ENCODE measurements around the gene MOGAT3. TPM values are rescaled to one million over a fixed set of nuclear protein-coding genes. Genes with fewer than 3 reads are reported as not detected.

MOGAT3 gene
- total RNA-seq, 1 donor from 2014 or later, result not detected

DNA sequence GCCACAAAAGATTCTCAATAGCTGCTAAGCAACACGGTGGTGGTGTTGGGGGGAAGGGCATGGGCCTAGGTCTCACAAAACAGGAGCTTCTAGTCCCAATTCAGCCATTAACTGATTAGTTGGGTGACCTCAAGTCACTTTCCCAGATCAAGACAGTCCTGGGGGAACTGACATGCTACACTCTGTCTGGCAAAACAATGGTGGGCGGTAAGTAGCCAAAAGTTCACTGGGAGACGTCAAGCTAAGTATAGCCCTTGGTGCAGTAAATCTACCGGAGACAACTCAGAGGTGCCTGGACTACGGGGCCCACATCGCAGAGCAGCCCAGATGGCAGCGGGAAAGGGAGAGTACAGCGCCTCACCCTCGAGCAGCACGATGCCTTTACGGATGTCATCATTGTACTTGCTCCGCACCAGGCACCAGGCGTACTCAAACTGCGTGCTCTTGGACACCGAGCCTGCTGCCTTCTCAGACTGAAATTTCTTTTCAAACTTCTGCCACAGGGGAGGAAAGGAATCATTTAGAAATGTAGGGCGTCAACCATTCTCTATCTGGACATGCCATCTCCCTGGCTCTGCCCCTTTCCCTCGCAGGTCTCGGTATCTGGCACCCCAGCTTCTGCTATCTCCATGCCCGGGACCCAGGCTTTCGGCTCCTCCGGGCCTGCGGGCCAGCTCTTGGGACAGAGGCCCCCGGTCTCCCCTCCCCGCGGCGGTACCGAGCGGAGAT lies 43.0 kb upstream of the MOGAT3 start:
- Histone ChIP-seq H3K4me1 (peaks cover 77% of the 10 kb centered on the region), H3K9me3 (replicated peaks) (no peaks in the 10 kb centered on the region), H3K27ac (replicated peaks) (peak overlapping the region; percentile 95), H3K4me3 (peak overlapping the region; percentile 79), H3K27me3 (ENCODE audit: low read depth) (no peaks in the 10 kb centered on the region), H3K36me3 (peaks cover 26% of the 10 kb centered on the region)
- no peak for TF ChIP-seq CTCF (IDR thresholded peaks at IDR 0.05; ENCODE audit: borderline replicate concordance)
- no peak for DNase-seq
- intact Hi-C loops (cut with micrococcal nuclease), result no loop called here

- Histone ChIP-seq H3K36me3 (peaks cover 26% of the 10 kb centered on the region), H3K4me3 (no peak overlapping the region), H3K4me1 (peaks cover 96% of the 10 kb centered on the region), H3K27ac (replicated peaks) (peak overlapping the region; percentile 21), H3K9me3 (replicated peaks) (no peaks in the 10 kb centered on the region), H3K27me3 (ENCODE audit: low read depth) (no peaks in the 10 kb centered on the region)
- intact Hi-C loops (cut with micrococcal nuclease), result no loop called here
- TF ChIP-seq CTCF (IDR thresholded peaks at IDR 0.05; ENCODE audit: borderline replicate concordance), result no peak
- no peak for DNase-seq
Observed at GRCh38 chr7:101241443-101242349, 40.9 kb upstream of the MOGAT3 start.

- H3K4me1 ChIP-seq, result peaks cover 90% of the 10 kb centered on the region
- H3K27me3 ChIP-seq (ENCODE audit: low read depth), result no peaks in the 10 kb centered on the region
- peaks cover 26% of the 10 kb centered on the region for H3K36me3 ChIP-seq
- no peak for TF ChIP-seq CTCF (IDR thresholded peaks at IDR 0.05; ENCODE audit: borderline replicate concordance)
- intact Hi-C loops (cut with micrococcal nuclease), result no loop called here
- H3K9me3 ChIP-seq (replicated peaks), result no peaks in the 10 kb centered on the region
- no peak for DNase-seq
- H3K27ac ChIP-seq (replicated peaks), result peak overlapping the region; percentile 87
- no peak overlapping the region for H3K4me3 ChIP-seq
Observed at GRCh38 chr7:101241015-101241363, 40.2 kb upstream of the MOGAT3 start.

DNA sequence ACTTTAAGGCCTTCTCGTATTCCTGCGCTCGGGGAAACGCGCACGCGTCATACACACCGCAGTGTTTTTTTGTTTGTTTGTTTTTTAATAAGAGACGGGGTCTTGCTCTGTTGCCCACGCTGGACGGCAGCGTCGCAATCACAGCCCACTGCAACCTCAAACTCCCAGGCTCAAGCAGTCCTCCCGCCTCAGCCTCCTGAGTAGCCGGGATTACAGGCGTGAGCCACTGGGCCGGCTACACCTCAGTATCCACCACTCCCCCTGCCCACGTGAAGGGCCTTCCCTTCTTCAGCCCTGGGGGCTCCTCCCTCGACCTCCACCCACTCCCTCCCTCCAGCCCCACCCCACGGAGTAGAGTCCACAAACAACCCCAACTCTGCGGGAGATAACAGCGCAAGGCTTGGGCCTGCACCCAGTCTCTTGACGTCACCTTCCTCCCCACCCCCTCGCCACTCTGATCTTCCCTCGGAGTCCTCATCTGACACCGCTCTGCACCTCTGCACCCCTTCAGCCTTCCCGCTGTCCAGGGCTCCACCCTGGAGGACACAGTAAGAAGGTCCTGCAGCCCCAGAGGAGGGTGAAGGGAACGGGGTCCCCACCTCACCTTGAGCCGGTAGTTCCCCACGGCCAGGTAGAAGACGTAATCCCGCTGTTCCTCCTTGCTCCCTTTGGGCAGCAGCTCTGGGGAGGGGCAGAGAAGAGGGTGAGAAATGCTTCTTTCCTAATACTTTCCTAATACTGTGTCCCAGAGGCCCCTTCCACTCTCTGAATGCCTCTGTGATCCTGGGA lies 39.6 kb upstream of the MOGAT3 start:
- no peak for DNase-seq
- H3K27ac ChIP-seq (replicated peaks), result peak overlapping the region; percentile 87
- TF ChIP-seq CTCF (IDR thresholded peaks at IDR 0.05; ENCODE audit: borderline replicate concordance), result no peak
- intact Hi-C loops (cut with micrococcal nuclease), result no loop called here
- peaks cover 26% of the 10 kb centered on the region for H3K36me3 ChIP-seq
- no peaks in the 10 kb centered on the region for H3K27me3 ChIP-seq (ENCODE audit: low read depth)
- H3K9me3 ChIP-seq (replicated peaks), result no peaks in the 10 kb centered on the region
- H3K4me1 ChIP-seq, result peaks cover 84% of the 10 kb centered on the region
- H3K4me3 ChIP-seq, result no peak overlapping the region

GRCh38 chr7:101239951-101240220 lies 39.0 kb upstream of the MOGAT3 start:
- intact Hi-C loops (cut with micrococcal nuclease), result no loop called here
- H3K27ac ChIP-seq (replicated peaks), result peak overlapping the region; percentile 87
- no peak overlapping the region for H3K4me3 ChIP-seq
- no peak for TF ChIP-seq CTCF (IDR thresholded peaks at IDR 0.05; ENCODE audit: borderline replicate concordance)
- H3K36me3 ChIP-seq, result peaks cover 26% of the 10 kb centered on the region
- H3K27me3 ChIP-seq (ENCODE audit: low read depth), result no peaks in the 10 kb centered on the region
- H3K4me1 ChIP-seq, result peaks cover 79% of the 10 kb centered on the region
- H3K9me3 ChIP-seq (replicated peaks), result no peaks in the 10 kb centered on the region
- no peak for DNase-seq

Measured in left ventricle myocardium inferior (tissue), 1 donor.